PC-3 (cell line): Measurements from ENCODE around the gene TTBK2. TPM values are rescaled to one million over a fixed set of nuclear protein-coding genes. Genes with fewer than 3 reads are reported as not detected.

Experiments used
- ATAC-seq: fragments of 200-7000 bp; cut with Tn5 transposase; 2 replicates; pipeline ENCODE4 v1.9.1; 2020; ENCODE audit warnings: mild to moderate bottlenecking, moderate library complexity
- BruUV-seq: library from RNA; stranded (reverse); fragments of 400-500 nt; replicated peaks from 2 replicates; lab custom pipeline; 2021; lab: Mats Ljungman, UMichigan
- CTCF ChIA-PET: fragments of 300-600 bp; sonication (Branson Sonifier 250); formaldehyde crosslinking; loops from one replicate; lab custom pipeline; 2022; ENCODE audit warnings: antibody characterized with exemption; lab: Charles Lee
- POLR2A ChIA-PET: fragments of 300-600 bp; sonication (Branson Sonifier 250); formaldehyde crosslinking; loops from one replicate; lab custom pipeline; 2022; ENCODE audit warnings: antibody characterized with exemption; ENCODE audit not compliant: unreplicated experiment; lab: Charles Lee
- DNase-seq: peaks from one replicate; pipeline ENCODE4 v3.0.0-alpha.2; 2015
- H2AFZ ChIP-seq: fragments of 300-600 bp; sonication (generic); 2 replicates; pipeline ENCODE4 v1.6.0; 2016; ENCODE audit warnings: antibody characterized with exemption, low read length
- H3F3A ChIP-seq: fragments of 300-600 bp; sonication (generic); one replicate; pipeline ENCODE4 v1.6.0; 2017; ENCODE audit warnings: antibody characterized with exemption, low read length, control low read depth, mild to moderate bottlenecking; ENCODE audit not compliant: unreplicated experiment
- H3K27ac ChIP-seq: fragments of 300-600 bp; sonication (generic); 2 replicates; pipeline ENCODE4 v1.5.1; 2016; ENCODE audit warnings: mild to moderate bottlenecking, low read length
- H3K27me3 ChIP-seq: fragments of 300-600 bp; sonication (generic); 2 replicates; pipeline ENCODE4 v1.6.1; 2016; ENCODE audit warnings: low read length, mixed read lengths
- H3K36me3 ChIP-seq: fragments of 300-600 bp; sonication (generic); 2 replicates; pipeline ENCODE4 v1.6.1; 2016; ENCODE audit warnings: low read depth, mixed run types, low read length, mixed read lengths
- H3K4me1 ChIP-seq: fragments of 300-600 bp; sonication (generic); 2 replicates; pipeline ENCODE4 v1.5.1; 2016; ENCODE audit warnings: low read length; ENCODE audit not compliant: insufficient read depth
- H3K4me2 ChIP-seq: fragments of 300-600 bp; sonication (generic); 2 replicates; pipeline ENCODE4 v1.6.0; 2016; ENCODE audit warnings: low read length
- H3K4me3 ChIP-seq: fragments of 300-600 bp; sonication (generic); 2 replicates; pipeline ENCODE4 v1.5.1; 2016; ENCODE audit warnings: mild to moderate bottlenecking, low read length, mixed read lengths
- H3K79me2 ChIP-seq: fragments of 300-600 bp; sonication (generic); 2 replicates; pipeline ENCODE4 v1.6.1; 2017; ENCODE audit warnings: low read length, mixed read lengths
- H3K9ac ChIP-seq: fragments of 300-600 bp; sonication (generic); 2 replicates; pipeline ENCODE4 v1.6.0; 2016; ENCODE audit warnings: mild to moderate bottlenecking, low read length
- H3K9me2 ChIP-seq: fragments of 300-600 bp; sonication (generic); replicated peaks from 2 replicates; pipeline ENCODE4 v1.6.1; 2016; ENCODE audit warnings: mixed run types, low read length, mixed read lengths
- H3K9me3 ChIP-seq: fragments of 300-600 bp; sonication (generic); 2 replicates; pipeline ENCODE4 v1.6.1; 2016; ENCODE audit warnings: low read length, mixed read lengths
- H4K20me1 ChIP-seq: fragments of 300-600 bp; sonication (generic); 2 replicates; pipeline ENCODE4 v1.6.1; 2016; ENCODE audit warnings: low read length, mixed read lengths
- EZH2 ChIP-seq: fragments of 300-600 bp; sonication (generic); IDR thresholded peaks from one replicate; pipeline ENCODE4 v1.6.1; 2017; ENCODE audit warnings: antibody characterized with exemption, mild to moderate bottlenecking, low read length; ENCODE audit not compliant: unreplicated experiment
- EZH2phosphoT487 ChIP-seq: fragments of 300-600 bp; sonication (generic); IDR thresholded peaks from 2 replicates; pipeline ENCODE4 v1.6.1; 2018; ENCODE audit warnings: mild to moderate bottlenecking, antibody characterized with exemption, low read length, borderline replicate concordance
- intact Hi-C: fragments of 100-400 bp; cut with micrococcal nuclease; formaldehyde crosslinking; loops from 2 replicates; pipeline ENCODE4 v1.9.0; 2023
- total RNA-seq: library from RNA; depleted of rRNA; stranded (reverse); fragments of >200 nt; gene quantifications from 2 replicates; pipeline ENCODE4 v1.2.3, GENCODE V29; 2014
- TF ChIP-seq, protein P1 (sequence below): fragments of 300-600 bp; sonication (generic); conservative IDR thresholded peaks from 2 replicates; pipeline ENCODE4 v1.5.1; 2017; ENCODE audit warnings: antibody characterized with exemption, low read depth, mild to moderate bottlenecking, low read length

TTBK2 gene
- total RNA-seq, 1 experiment from 2014 or later, result 3.5 TPM

DNA sequence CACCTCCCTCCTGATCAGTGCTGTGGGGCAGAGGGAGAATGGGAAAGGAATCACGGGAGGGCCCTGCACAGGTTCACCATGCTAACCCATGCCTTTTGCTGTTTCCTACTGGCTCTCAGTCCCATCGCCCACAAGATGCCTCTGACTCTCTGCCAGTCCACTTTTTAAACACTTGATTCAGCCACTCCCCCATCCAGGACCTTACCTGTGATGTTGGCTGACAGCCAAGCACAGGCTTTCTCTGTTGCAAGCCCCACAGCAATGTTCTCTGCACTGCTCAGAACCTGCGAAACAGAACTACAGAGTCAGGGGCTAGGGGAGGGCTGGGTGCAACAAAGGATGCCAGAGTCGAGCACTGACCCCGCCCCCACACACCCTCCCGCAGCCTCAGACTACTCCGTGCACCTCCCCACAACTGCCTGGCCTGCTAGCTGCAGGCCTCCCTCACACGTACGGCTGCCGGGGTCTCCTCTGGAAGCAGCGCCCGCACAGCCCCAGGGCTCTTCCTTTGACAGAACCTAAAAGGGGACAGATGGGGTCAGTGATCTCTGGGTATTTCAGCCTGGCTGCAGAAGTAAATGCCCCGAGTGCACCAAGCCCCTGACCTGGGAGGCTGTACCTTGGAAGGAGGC lies 192.7 kb downstream of the TTBK2 start:
- no peaks in the 10 kb centered on the region for H3K9me2 ChIP-seq
- no peak overlapping the region for H3K4me2 ChIP-seq
- no peak overlapping the region for H3K9ac ChIP-seq
- no peak overlapping the region for H3K27ac ChIP-seq
- H3K9me3 ChIP-seq, result no peaks in the 10 kb centered on the region
- peaks cover 66% of the 10 kb centered on the region for H3K36me3 ChIP-seq
- H3K27me3 ChIP-seq, result no peaks in the 10 kb centered on the region
- no peaks in the 10 kb centered on the region for H3F3A ChIP-seq
- ChIA-PET POLR2A (no interaction called here), CTCF (interaction anchor here (0.6 kb wide), 1 partner anchor 20 kb away, joined by 3 read pairs; no protein-coding TSS in a partner anchor)
- DNase-seq (no peak), ATAC-seq (no peak)
- no TSS peak for BruUV-seq
- H3K4me1 ChIP-seq, result no peaks in the 10 kb centered on the region
- no peaks in the 10 kb centered on the region for H3K79me2 ChIP-seq
- intact Hi-C loops, result no loop called here
- no peak overlapping the region for H2AFZ ChIP-seq
- no peaks in the 10 kb centered on the region for H4K20me1 ChIP-seq
- H3K4me3 ChIP-seq, result no peak overlapping the region
- TF ChIP-seq EZH2phosphoT487 (no peak), EZH2 (no peak)
- TF ChIP-seq, protein P1, sequence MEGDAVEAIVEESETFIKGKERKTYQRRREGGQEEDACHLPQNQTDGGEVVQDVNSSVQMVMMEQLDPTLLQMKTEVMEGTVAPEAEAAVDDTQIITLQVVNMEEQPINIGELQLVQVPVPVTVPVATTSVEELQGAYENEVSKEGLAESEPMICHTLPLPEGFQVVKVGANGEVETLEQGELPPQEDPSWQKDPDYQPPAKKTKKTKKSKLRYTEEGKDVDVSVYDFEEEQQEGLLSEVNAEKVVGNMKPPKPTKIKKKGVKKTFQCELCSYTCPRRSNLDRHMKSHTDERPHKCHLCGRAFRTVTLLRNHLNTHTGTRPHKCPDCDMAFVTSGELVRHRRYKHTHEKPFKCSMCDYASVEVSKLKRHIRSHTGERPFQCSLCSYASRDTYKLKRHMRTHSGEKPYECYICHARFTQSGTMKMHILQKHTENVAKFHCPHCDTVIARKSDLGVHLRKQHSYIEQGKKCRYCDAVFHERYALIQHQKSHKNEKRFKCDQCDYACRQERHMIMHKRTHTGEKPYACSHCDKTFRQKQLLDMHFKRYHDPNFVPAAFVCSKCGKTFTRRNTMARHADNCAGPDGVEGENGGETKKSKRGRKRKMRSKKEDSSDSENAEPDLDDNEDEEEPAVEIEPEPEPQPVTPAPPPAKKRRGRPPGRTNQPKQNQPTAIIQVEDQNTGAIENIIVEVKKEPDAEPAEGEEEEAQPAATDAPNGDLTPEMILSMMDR, result no peak

DNA sequence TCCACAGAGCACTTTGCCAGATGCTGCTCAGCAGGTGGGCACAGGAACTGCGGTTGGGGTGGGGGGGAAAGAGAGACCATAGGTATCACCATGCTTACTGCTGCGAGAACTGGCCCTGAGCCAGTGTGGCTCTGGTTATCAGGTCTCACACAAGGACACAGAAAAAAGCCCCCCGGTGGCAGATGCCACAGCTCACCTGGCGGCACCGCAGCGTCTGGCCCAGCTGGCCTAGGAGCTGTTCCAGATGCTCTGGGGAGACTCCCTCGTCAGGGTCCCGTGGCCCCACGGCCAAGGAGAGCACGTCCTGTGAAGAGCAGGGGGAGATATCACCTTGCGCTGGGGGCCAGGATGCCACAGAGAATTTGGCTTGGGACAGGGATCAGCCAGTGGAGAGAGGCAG lies 194.5 kb downstream of the TTBK2 start:
- Histone ChIP-seq H3K9me2 (no peaks in the 10 kb centered on the region), H3K4me1 (no peaks in the 10 kb centered on the region), H3K36me3 (peaks cover 49% of the 10 kb centered on the region), H3K9ac (no peak overlapping the region), H3F3A (no peaks in the 10 kb centered on the region), H3K4me2 (no peak overlapping the region), H3K4me3 (no peak overlapping the region), H3K9me3 (no peaks in the 10 kb centered on the region), H3K79me2 (no peaks in the 10 kb centered on the region), H3K27ac (no peak overlapping the region), H3K27me3 (no peaks in the 10 kb centered on the region), H4K20me1 (no peaks in the 10 kb centered on the region), H2AFZ (no peak overlapping the region)
- intact Hi-C loops, result no loop called here
- DNase-seq, result no peak
- ChIA-PET CTCF (interaction anchor here (0.7 kb wide), 1 partner anchor 57 kb away, joined by 9 read pairs; no protein-coding TSS in a partner anchor), POLR2A (no interaction called here)
- ATAC-seq, result no peak
- no TSS peak for BruUV-seq
- no peak for TF ChIP-seq EZH2
- no peak for TF ChIP-seq EZH2phosphoT487
- TF ChIP-seq, protein P1, result no peak

DNA sequence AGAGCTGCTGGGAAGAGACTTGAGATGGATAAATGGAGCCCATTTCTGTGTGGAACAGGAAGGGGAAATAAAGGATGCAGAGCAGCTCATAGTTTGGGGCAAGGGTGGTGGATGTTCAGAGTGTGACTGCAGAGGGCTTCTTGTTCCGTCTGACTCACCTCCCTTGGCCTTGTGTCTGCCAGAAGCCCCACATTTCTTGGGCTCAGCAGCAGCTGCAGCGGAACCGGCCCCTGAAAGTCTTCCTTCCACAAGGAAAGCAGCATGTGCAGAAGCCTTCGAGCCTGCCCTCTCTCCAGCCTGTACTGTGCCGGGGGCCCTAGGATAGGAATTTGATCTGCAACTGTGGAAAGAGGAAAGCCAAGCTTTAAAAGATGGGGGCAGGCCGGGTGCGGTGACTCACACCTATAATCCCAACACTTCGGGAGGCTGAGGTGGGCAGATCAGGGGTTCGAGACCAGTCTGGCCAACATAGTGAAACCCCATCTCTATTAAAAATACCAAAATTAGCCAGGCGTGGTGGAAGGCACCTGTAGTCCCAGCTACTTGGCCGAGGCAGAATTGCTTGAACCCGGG lies 195.2 kb downstream of the TTBK2 start:
- no peaks in the 10 kb centered on the region for H3F3A ChIP-seq
- POLR2A ChIA-PET, result no interaction called here
- H3K4me2 ChIP-seq, result no peak overlapping the region
- intact Hi-C loops, result no loop called here
- no peaks in the 10 kb centered on the region for H3K27me3 ChIP-seq
- H3K4me3 ChIP-seq, result no peak overlapping the region
- TF ChIP-seq, protein P1, result no peak
- TF ChIP-seq EZH2phosphoT487 (no peak), EZH2 (no peak)
- no peak overlapping the region for H3K27ac ChIP-seq
- no peaks in the 10 kb centered on the region for H3K79me2 ChIP-seq
- no peaks in the 10 kb centered on the region for H3K9me2 ChIP-seq
- no peak for ATAC-seq
- DNase-seq, result no peak
- no peak overlapping the region for H3K9ac ChIP-seq
- H4K20me1 ChIP-seq, result no peaks in the 10 kb centered on the region
- BruUV-seq, result no TSS peak
- peaks cover 4% of the 10 kb centered on the region; the same call in 1 of the 2 replicates for H3K4me1 ChIP-seq
- H2AFZ ChIP-seq, result no peak overlapping the region
- CTCF ChIA-PET, result interaction anchor here (0.6 to 0.7 kb wide), 2 partner anchors 56 to 201 kb away, joined by 3 to 9 read pairs; no protein-coding TSS in a partner anchor
- H3K36me3 ChIP-seq, result peaks cover 51% of the 10 kb centered on the region
- H3K9me3 ChIP-seq, result no peaks in the 10 kb centered on the region
